ENCODE measurements around the gene PITPNM1. TPM values are rescaled to one million over a fixed set of nuclear protein-coding genes. Genes with fewer than 3 reads are reported as not detected.
A peak's percentile ranks its signal among the peaks of the same experiment; 100 is the strongest.

PITPNM1 gene
- total and polyA plus RNA-seq, 2 of the 13 experiments (the other 11 are each of a cell fraction or from before 2014, with no cell fraction given), result 8.2 to 8.5 TPM

DNA sequence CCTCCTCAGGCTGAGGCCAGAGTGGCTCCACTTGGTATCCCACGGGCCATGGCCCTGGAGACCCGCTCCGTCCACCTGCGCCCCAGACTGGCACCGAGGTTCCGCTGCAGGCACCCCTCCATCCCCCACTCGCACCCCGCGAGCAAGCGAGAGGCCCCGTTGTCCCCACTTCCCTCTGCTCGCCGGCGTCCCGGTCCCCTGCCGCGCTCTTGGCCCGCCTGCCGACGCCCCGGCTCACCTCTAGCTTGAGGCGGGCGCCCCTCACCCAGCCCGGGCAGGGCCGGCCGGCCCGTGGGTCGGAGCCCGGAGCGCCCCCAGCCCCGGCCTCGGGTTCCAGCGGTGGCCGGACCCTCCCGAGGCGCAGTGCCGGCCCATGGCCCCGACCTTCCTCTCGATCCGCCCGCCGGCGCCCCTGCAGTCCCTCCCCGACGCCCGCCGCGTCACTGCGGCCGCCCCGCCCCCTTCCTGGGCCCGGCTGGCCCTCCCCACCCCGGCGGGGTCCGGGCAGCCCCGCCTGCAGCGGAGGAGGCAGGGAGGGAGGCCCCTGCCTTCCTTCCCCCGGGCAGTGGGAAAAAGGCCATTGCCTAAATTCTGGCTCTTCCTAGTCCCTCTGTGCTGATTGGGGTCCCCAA, at the start of gene PITPNM1 (continued):
- TF ChIP-seq ZBTB10 (CRISPR knock-in tag; IDR thresholded peaks at IDR 0.05; ENCODE audit: borderline replicate concordance) (no peak), ZNF343 (CRISPR knock-in tag; IDR thresholded peaks at IDR 0.05) (no peak), PATZ1 (CRISPR knock-in tag; IDR thresholded peaks at IDR 0.05) (peak; percentile 66), ZNF260 (CRISPR knock-in tag; IDR thresholded peaks at IDR 0.05; ENCODE audit: borderline replicate concordance, low read depth) (no peak), SALL1 (CRISPR knock-in tag; IDR thresholded peaks at IDR 0.05) (no peak), NFKB2 (CRISPR knock-in tag; IDR thresholded peaks at IDR 0.05; ENCODE audit: borderline replicate concordance) (no peak), CENPT (CRISPR knock-in tag; IDR thresholded peaks at IDR 0.05; ENCODE audit: low read depth) (no peak), SKI (IDR thresholded peaks at IDR 0.05; ENCODE audit: partially characterized antibody) (no peak), AGO1 (IDR thresholded peaks at IDR 0.05; ENCODE audit: low read depth, low read length, poor library complexity, severe bottlenecking) (no peak), ZNF746 (CRISPR knock-in tag; IDR thresholded peaks at IDR 0.05) (no peak), SOX13 (IDR thresholded peaks at IDR 0.05) (no peak), SOX13 (CRISPR knock-in tag; conservative IDR thresholded peaks at IDR 0.05 in 1 of 2, IDR thresholded peaks at IDR 0.05 in 1 of 2) (no peak), KDM2A (CRISPR knock-in tag; IDR thresholded peaks at IDR 0.05; ENCODE audit: borderline replicate concordance, low read depth) (0 out of 2 replicates have a peak, but pooled peaks have one; percentile 3), ZNF160 (CRISPR knock-in tag; IDR thresholded peaks at IDR 0.05) (no peak), MLLT10 (CRISPR knock-in tag; IDR thresholded peaks at IDR 0.05) (no peak), TFE3 (CRISPR knock-in tag; IDR thresholded peaks at IDR 0.05) (no peak), ZNF12 (CRISPR knock-in tag; IDR thresholded peaks at IDR 0.05) (no peak)
- TF ChIP-seq, protein P1, sequence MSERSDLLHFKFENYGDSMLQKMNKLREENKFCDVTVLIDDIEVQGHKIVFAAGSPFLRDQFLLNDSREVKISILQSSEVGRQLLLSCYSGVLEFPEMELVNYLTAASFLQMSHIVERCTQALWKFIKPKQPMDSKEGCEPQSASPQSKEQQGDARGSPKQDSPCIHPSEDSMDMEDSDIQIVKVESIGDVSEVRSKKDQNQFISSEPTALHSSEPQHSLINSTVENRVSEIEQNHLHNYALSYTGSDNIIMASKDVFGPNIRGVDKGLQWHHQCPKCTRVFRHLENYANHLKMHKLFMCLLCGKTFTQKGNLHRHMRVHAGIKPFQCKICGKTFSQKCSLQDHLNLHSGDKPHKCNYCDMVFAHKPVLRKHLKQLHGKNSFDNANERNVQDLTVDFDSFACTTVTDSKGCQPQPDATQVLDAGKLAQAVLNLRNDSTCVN (CRISPR knock-in tag; IDR thresholded peaks at IDR 0.05; ENCODE audit: borderline replicate concordance), result no peak
- TF ChIP-seq, protein P2, sequence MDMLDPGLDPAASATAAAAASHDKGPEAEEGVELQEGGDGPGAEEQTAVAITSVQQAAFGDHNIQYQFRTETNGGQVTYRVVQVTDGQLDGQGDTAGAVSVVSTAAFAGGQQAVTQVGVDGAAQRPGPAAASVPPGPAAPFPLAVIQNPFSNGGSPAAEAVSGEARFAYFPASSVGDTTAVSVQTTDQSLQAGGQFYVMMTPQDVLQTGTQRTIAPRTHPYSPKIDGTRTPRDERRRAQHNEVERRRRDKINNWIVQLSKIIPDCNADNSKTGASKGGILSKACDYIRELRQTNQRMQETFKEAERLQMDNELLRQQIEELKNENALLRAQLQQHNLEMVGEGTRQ (IDR thresholded peaks at IDR 0.05; ENCODE audit: low read depth, low read length), result no peak
- TF ChIP-seq, protein P2 (CRISPR knock-in tag; IDR thresholded peaks at IDR 0.05; ENCODE audit: borderline replicate concordance), result no peak

All from HepG2 (cell line).